Motor neuron (in vitro differentiated cells): ENCODE results near the gene RER1. TPM values are rescaled to one million over a fixed set of nuclear protein-coding genes. Genes with fewer than 3 reads are reported as not detected.

Experiments used
- ATAC-seq, 8 experiments: fragments of 200-7000 bp; cut with Tn5 transposase; replicated peaks in 6 of 8; 2 replicates each; pipeline ENCODE4 v1.8.0; 2021; ENCODE audit warnings: mild to moderate bottlenecking in 8 of 8, moderate library complexity in 8 of 8
- H3K27ac ChIP-seq, 2 donors: fragments of 250-450 bp; sonication (Bioruptor Pico); 2 replicates each; pipeline ENCODE4 v1.9.0; 2021; ENCODE audit warnings: antibody characterized with exemption in 2 of 2, mild to moderate bottlenecking in 2 of 2, moderate library complexity in 1 of 2
- H3K4me1 ChIP-seq, 2 donors: fragments of 250-450 bp; sonication (Bioruptor Pico); replicated peaks in 1 of 2; 2 replicates each; pipeline ENCODE4 v1.6.1; 2021; ENCODE audit warnings: antibody characterized with exemption in 2 of 2, mild to moderate bottlenecking in 2 of 2, moderate library complexity in 1 of 2
- H3K4me3 ChIP-seq, 5 donors: fragments of 250-450 bp; sonication (Bioruptor Pico); 2 replicates each; pipeline ENCODE4 v1.9.0; 2021; ENCODE audit warnings: antibody characterized with exemption in 5 of 5, mild to moderate bottlenecking in 5 of 5, moderate library complexity in 4 of 5
- WGBS, 10 experiments: fragments of 450-650 bp; shearing (Covaris generic); methylation state at CpG; one replicate each; pipeline ENCODE4 v1.0.0; 2022; 5-methylcytosine and 5-hydroxymethylcytosine counted together
- in situ Hi-C, 9 experiments: fragments of 400-800 bp; cut with MboI; loops; one replicate each; pipeline ENCODE4 v1.15.0; 2021; ENCODE audit warnings: low sequenced_read_pairs in 9 of 9, low pct_unique_long_range_greater_than_20kb in 2 of 9; ENCODE audit not compliant: unreplicated experiment in 9 of 9
- total RNA-seq, 8 experiments: library from RNA; unstranded; fragments of 300-600 nt; gene quantifications; 2 replicates each; pipeline versions ENCODE4 v1.2.3 to v1.2.4, GENCODE V29; 2022

Gene RER1
- total RNA-seq, 8 experiments from 2014 or later = 57.8 to 165 (median 86.4) TPM

- in situ Hi-C loops = loop anchor here in 1 of 9 experiments (25.0 kb wide), 1 partner anchor 138 kb away; no protein-coding TSS in a partner anchor
- 8 to 80% (median 50%) methylated on average over 2 to 9 of the region's 9 CpGs; no CpG with 5 or more reads in 1 of the 10 experiments for whole genome bisulfite sequencing, 10 experiments
- Histone ChIP-seq H3K4me3 (no peak overlapping the region), H3K27ac (peak overlapping the region in 1 of 2 donors; percentile 17), H3K4me1 (peaks cover 16 to 25% of the 10 kb centered on the region in 2 donors)
- ATAC-seq = no peak
Observed at GRCh38 chr1:2349806-2350205, 41.8 kb upstream of the RER1 start.

- 40 to 91% (median 75%) methylated on average over 1 to 7 of the region's 10 CpGs; no CpG with 5 or more reads in 4 of the 10 experiments for WGBS, 10 experiments
- in situ Hi-C loops = loop anchor here in 1 of 9 experiments (25.0 kb wide), 1 partner anchor 138 kb away; no protein-coding TSS in a partner anchor
- peaks cover 23 to 31% of the 10 kb centered on the region in 2 donors for H3K4me1 ChIP-seq
- H3K4me3 ChIP-seq = no peak overlapping the region
- ATAC-seq = no peak
- no peak overlapping the region for H3K27ac ChIP-seq
Observed at GRCh38 chr1:2350501-2350900, 41.1 kb upstream of the RER1 start.

DNA sequence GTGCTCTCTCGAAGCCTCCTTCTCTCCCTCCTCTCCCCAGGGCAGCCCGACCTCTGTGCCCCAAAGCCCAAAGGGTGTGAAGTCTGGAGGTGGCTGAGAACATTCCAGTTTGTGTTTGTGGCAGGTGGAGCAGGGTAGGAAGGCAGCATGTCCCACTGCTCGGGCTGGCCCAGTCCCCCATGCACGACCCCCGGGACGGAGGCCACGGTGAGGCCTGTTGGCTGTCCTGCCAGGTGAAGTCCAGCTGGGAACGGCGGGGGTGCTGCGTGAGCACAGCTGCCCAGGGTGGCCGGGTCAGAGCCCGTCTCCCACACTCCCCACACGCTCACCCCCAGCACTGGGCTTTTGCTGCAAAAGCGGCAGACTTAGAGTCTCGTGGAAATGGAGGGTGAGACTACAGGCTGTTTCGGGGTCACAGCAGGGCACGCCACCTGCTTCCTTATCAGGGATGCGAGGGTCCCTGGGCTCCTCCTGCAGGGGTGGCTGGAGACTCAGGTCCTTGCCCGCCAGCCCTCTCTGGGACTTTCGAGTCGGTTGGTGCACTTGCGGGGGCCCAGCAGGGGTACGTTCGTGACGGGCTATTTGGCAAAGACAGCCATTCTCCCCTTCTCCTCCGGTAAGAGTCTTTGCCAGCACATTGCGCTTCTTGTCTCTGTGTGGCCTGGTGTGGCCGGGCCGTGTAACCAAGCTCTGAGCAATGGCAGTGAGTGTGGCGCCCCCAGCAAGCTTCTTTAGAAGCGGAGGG lies 40.6 kb upstream of the RER1 start:
- WGBS, 10 experiments = 0 to 88% (median 87%) methylated on average over 2 to 19 of the region's 31 CpGs; no CpG with 5 or more reads in 3 of the 10 experiments

GRCh38 chr1:2351723-2352122 lies 39.9 kb upstream of the RER1 start:
- no peak for ATAC-seq
- Histone ChIP-seq H3K4me3 (no peak overlapping the region), H3K4me1 (peaks cover 26 to 32% of the 10 kb centered on the region in 2 donors), H3K27ac (no peak overlapping the region)
- WGBS, 10 experiments = 89 to 96% (median 92%) methylated on average over 2 to 5 of the region's 8 CpGs; no CpG with 5 or more reads in 5 of the 10 experiments
- in situ Hi-C loops = loop anchor here in 1 of 9 experiments (25.0 kb wide), 1 partner anchor 139 kb away; no protein-coding TSS in a partner anchor

More for the DNA sequence above, 40.6 kb upstream of the RER1 start:
- Histone ChIP-seq H3K27ac (no peak overlapping the region), H3K4me3 (no peak overlapping the region), H3K4me1 (peaks cover 26 to 32% of the 10 kb centered on the region in 2 donors)
- no peak for ATAC-seq
- in situ Hi-C loops = loop anchor here in 1 of 9 experiments (25.0 kb wide), 1 partner anchor 139 kb away; no protein-coding TSS in a partner anchor

DNA sequence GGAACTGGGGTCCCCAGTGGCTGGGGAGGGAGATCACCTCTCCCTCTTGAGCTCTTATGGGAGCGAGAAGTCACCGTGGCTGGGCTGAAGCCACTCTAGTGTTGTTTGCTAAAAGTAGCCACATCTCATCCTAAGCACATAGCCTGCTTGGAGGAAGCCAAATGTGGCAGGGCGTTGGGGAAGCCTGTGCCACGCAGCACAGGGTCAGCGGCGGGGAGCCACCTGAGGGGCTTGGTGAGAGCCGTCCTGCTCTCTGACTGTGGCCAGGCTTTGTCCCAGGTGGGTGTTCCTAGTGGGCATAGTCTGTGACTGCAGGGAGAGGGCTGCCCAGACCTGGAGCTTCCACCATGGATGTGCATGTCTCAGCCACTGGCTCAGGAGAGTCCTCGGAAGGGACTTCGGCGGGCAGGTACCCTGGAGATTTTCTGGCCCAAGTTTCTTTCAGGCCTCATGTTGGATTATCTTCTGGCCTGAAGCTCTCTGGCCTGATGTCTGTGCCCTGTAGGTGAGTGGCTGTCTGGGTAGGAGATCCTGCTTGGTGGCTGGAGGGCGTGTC lies 39.2 kb upstream of the RER1 start:
- in situ Hi-C loops = loop anchor here in 1 of 9 experiments (25.0 kb wide), 1 partner anchor 140 kb away; no protein-coding TSS in a partner anchor
- WGBS, 10 experiments = 72 to 100% (median 89%) methylated on average over 1 to 11 of the region's 11 CpGs; no CpG with 5 or more reads in 6 of the 10 experiments
- Histone ChIP-seq H3K27ac (no peak overlapping the region), H3K4me1 (peaks cover 26 to 32% of the 10 kb centered on the region in 2 donors), H3K4me3 (no peak overlapping the region)
- no peak for ATAC-seq

- in situ Hi-C loops = loop anchor here in 1 of 9 experiments (25.0 kb wide), 1 partner anchor 141 kb away; no protein-coding TSS in a partner anchor
- no peak overlapping the region for H3K27ac ChIP-seq
- 83 to 90% (median 88%) methylated on average over 2 to 16 of the region's 21 CpGs; no CpG with 5 or more reads in 3 of the 10 experiments for WGBS, 10 experiments
- ATAC-seq = peak in 3 of 8 experiments; percentile 9 to 17 (median 14)
- no peak overlapping the region for H3K4me3 ChIP-seq
- H3K4me1 ChIP-seq = peaks cover 26 to 32% of the 10 kb centered on the region in 2 donors
Observed at GRCh38 chr1:2352897-2353550, 38.6 kb upstream of the RER1 start.

- no peak for ATAC-seq
- Histone ChIP-seq H3K4me1 (peaks cover 26 to 32% of the 10 kb centered on the region in 2 donors), H3K27ac (no peak overlapping the region), H3K4me3 (no peak overlapping the region)
- in situ Hi-C loops = loop anchor here in 1 of 9 experiments (25.0 kb wide), 1 partner anchor 141 kb away; no protein-coding TSS in a partner anchor
- WGBS, 10 experiments = 43 to 89% (median 86%) methylated on average over 3 to 21 of the region's 28 CpGs; no CpG with 5 or more reads in 3 of the 10 experiments
Observed at GRCh38 chr1:2353551-2354438, 37.8 kb upstream of the RER1 start.

DNA sequence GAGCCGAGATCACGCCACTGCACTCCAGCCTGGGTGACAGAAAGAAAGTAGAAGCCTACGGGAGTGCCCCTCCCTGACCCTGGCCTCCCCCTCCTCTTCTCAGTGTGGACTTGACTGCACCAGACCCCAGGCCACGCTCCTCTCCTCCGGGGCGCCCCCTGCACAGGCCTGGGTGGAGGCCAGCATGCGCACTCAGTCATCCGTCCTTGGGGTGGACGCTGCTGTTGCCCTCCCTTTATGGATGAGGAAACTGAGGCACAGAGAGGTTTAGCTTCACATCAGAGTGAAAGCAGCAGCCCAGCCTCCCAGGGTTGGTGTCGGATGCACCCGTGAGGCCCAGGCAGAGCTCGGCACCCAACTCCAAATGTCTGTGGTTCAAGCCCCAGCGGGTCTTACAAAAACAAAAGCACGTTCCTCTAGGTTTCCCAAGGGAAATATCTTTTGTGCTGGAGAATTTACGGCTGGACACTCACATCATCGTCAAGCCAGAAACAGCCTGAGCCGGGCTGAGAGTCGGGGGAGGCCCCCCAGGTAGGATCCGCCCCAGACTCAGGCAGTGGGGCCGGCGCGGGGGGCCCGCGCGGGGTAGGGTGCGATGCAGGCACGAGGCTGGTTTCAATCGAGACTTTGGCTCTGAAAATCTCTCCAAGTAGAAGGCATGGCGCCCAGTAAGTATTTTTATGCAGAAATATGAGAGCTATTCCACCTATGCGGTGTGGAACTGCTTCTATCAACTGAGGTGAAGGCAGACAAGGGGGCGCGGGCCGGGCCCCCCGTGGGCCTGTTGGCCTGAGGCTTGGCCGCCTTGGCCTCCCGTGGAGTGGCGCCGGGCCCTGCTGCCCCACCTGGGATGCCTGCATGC lies 36.9 kb upstream of the RER1 start:
- in situ Hi-C loops = loop anchor here in 1 of 9 experiments (25.0 kb wide), 1 partner anchor 142 kb away; no protein-coding TSS in a partner anchor
- WGBS, 10 experiments = 30 to 86% (median 74%) methylated on average over 2 to 23 of the region's 38 CpGs; no CpG with 5 or more reads in 4 of the 10 experiments
- ATAC-seq = peak in 4 of 8 experiments; percentile 32 to 50 (median 44)

GRCh38 chr1:2355373-2356261 lies 36.0 kb upstream of the RER1 start:
- peak in 4 of 8 experiments; percentile 6 to 11 (median 8) for ATAC-seq
- in situ Hi-C loops = loop anchor here in 1 of 9 experiments (25.0 kb wide), 1 partner anchor 143 kb away; no protein-coding TSS in a partner anchor
- no peak overlapping the region for H3K27ac ChIP-seq
- peaks cover 12 to 21% of the 10 kb centered on the region in 2 donors for H3K4me1 ChIP-seq
- 60 to 93% (median 86%) methylated on average over 2 to 7 of the region's 28 CpGs; no CpG with 5 or more reads in 5 of the 10 experiments for WGBS, 10 experiments
- H3K4me3 ChIP-seq = no peak overlapping the region

More for the DNA sequence above, 36.9 kb upstream of the RER1 start:
- H3K4me3 ChIP-seq = no peak overlapping the region
- H3K4me1 ChIP-seq = peaks cover 19 to 23% of the 10 kb centered on the region in 2 donors
- H3K27ac ChIP-seq = no peak overlapping the region

GRCh38 chr1:2356401-2356800 lies 35.2 kb upstream of the RER1 start:
- in situ Hi-C loops = loop anchor here in 1 of 9 experiments (25.0 kb wide), 1 partner anchor 144 kb away; no protein-coding TSS in a partner anchor
- 60 to 100% (median 94%) methylated on average over 1 to 7 of the region's 15 CpGs; no CpG with 5 or more reads in 4 of the 10 experiments for WGBS, 10 experiments
- no peak overlapping the region for H3K4me3 ChIP-seq
- no peak for ATAC-seq
- H3K27ac ChIP-seq = no peak overlapping the region
- peaks cover 12 to 21% of the 10 kb centered on the region in 2 donors for H3K4me1 ChIP-seq
